Measurements from ENCODE around the gene DIP2C.

DNA sequence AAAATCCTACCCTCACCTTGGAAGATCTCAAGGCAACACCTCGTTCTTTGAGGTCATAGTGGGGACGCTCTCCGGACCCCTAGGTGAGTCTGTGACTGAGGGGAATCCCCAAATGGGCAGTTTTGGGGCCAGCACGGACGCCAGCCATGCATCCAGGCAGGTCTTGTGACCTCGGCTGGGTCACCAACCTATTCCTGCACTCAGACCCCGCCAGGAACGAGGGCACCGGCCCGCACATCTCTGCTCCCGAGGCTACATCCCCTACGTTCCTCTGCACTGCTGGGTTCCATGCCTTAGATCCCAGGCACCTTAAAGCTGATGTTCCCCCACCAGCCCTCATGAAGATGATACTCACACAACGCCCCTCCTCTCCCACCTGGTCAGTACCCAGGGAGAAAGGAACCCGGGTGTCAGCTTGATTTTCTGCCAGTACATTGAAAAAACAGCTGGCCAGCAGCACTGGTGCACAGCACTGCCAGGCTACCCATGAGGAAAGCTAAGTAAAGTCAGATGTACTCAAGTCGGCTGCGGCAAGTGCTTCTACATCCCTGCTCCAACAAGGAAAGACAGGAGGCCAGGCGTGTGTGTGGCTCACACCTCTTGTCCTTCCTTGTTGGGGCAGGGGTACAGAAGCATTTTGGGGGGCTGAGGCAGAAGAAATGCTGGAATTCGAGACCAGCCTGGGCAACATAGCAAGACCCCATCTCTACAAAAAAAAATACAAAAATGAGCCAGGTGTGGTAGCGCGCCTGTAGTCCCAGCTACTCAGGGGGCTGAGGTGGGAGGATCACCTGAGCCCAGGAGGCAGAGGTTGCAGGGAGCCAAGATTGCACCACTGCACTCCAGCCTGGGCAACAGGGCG is 48.1 kb downstream of the DIP2C start:
- TF ChIP-seq POLR2A (IDR thresholded peaks at IDR 0.05; ENCODE audit: low read depth, low read length): no peak
- TF ChIP-seq POLR2AphosphoS5 (IDR thresholded peaks at IDR 0.05; ENCODE audit: low read depth, low read length): no peak

All from GM12892 (cell line).